HepG2 (cell line): ENCODE results near the gene RBM5. TPM values are rescaled to one million over a fixed set of nuclear protein-coding genes. Genes with fewer than 3 reads are reported as not detected.

Source experiments
- ATAC-seq: fragments of 200-7000 bp; cut with Tn5 transposase; 3 replicates; pipeline ENCODE4 v1.9.1; 2020; ENCODE audit warnings: mild to moderate bottlenecking, moderate library complexity
- BruUV-seq: library from RNA; stranded (reverse); fragments of 400-500 nt; replicated peaks from 2 replicates; lab custom pipeline; 2021; lab: Mats Ljungman, UMichigan
- CTCF ChIA-PET: fragments of 300-600 bp; formaldehyde crosslinking; extraction: SDS; loops from one replicate; lab custom pipeline; 2021; ENCODE audit warnings: low total read pairs, inconsistent platforms, low intra/inter-chr PET ratio; lab: Yijun Ruan, JAX
- POLR2A ChIA-PET: fragments of 350-600 bp; sonication (Branson Sonifier 250); formaldehyde crosslinking; loops from one replicate; lab custom pipeline; 2020; ENCODE audit warnings: antibody characterized with exemption, inconsistent platforms; lab: Yijun Ruan, JAX
- DNase-seq: peaks from one replicate; pipeline ENCODE4 v3.0.0-alpha.2; 2015; ENCODE audit warnings: low spot score
- FAIRE-seq: peaks from 3 replicates; lab custom pipeline; 2011; peaks lifted over from hg19 to GRCh38; lab: Jason Lieb, UNC
- H2AFZ ChIP-seq: one replicate; pipeline ENCODE4 v1.6.1; 2011; ENCODE audit warnings: low read length, inconsistent platforms
- H3K27ac ChIP-seq: fragments of 300-600 bp; 3 replicates; pipeline ENCODE4 v1.8.0; 2011; ENCODE audit warnings: mixed run types, mild to moderate bottlenecking, mixed read lengths, low read length, inconsistent platforms; ENCODE audit not compliant: insufficient read depth; ENCODE audit errors: extremely low read length
- H3K27me3 ChIP-seq, 2 experiments: fragments of 200-600 bp in 1 of 2; 2 replicates in 1 of 2; 3 replicates in 1 of 2; pipeline versions ENCODE4 v1.6.0 to v1.8.0; 2011; ENCODE audit warnings: low read length in 2 of 2, mild to moderate bottlenecking in 2 of 2, moderate library complexity in 2 of 2, inconsistent platforms in 1 of 2; ENCODE audit not compliant: insufficient read depth in 2 of 2, control insufficient read depth in 1 of 2
- H3K36me3 ChIP-seq, 2 experiments: fragments of 200-600 bp in 1 of 2; replicated peaks in 1 of 2; 2 replicates in 1 of 2; 3 replicates in 1 of 2; pipeline versions ENCODE4 v1.5.1 to v1.8.0; 2011; ENCODE audit warnings: low read length in 2 of 2, inconsistent platforms in 1 of 2; ENCODE audit not compliant: insufficient read depth in 2 of 2, control insufficient read depth in 1 of 2
- H3K4me1 ChIP-seq: 2 replicates; pipeline ENCODE4 v1.5.1; 2012; ENCODE audit warnings: low read length, inconsistent platforms; ENCODE audit not compliant: insufficient read depth
- H3K4me2 ChIP-seq: 2 replicates; pipeline ENCODE4 v1.6.0; 2011; ENCODE audit warnings: low read depth, low read length, inconsistent platforms
- H3K4me3 ChIP-seq, 3 experiments: fragments of 200-600 bp in 1 of 3; sonication (generic), shearing (Covaris generic) in 1 of 3; replicated peaks in 1 of 3; 2 replicates each; pipeline ENCODE4 v1.5.1; 2011 to 2016; ENCODE audit warnings: low read length in 3 of 3, inconsistent platforms in 2 of 3, low read depth in 2 of 3, mild to moderate bottlenecking in 2 of 3, control low read depth in 1 of 3, mixed read lengths in 1 of 3; ENCODE audit not compliant: insufficient read depth in 1 of 3
- H3K79me2 ChIP-seq: one replicate; pipeline ENCODE4 v1.6.1; 2011; ENCODE audit warnings: low read length, inconsistent platforms; ENCODE audit not compliant: insufficient read depth
- H3K9ac ChIP-seq: 2 replicates; pipeline ENCODE4 v1.6.0; 2011; ENCODE audit warnings: mild to moderate bottlenecking, low read depth, low read length, inconsistent platforms; ENCODE audit not compliant: insufficient read depth
- H3K9me3 ChIP-seq: 2 replicates; pipeline ENCODE4 v1.5.1; 2012; ENCODE audit warnings: mild to moderate bottlenecking, low read length
- H4K20me1 ChIP-seq: 2 replicates; pipeline ENCODE4 v1.6.0; 2011; ENCODE audit warnings: inconsistent platforms, mild to moderate bottlenecking, low read length, moderate library complexity; ENCODE audit not compliant: insufficient read depth
- ELF1 ChIP-seq: sonication (generic); formaldehyde crosslinking; IDR thresholded peaks from 2 replicates; pipeline ENCODE4 v1.4.0; 2020; ENCODE audit warnings: missing genetic modification reagents
- FOXO1 ChIP-seq: sonication (generic); formaldehyde crosslinking; IDR thresholded peaks from 2 replicates; pipeline ENCODE4 v1.4.0; 2020; ENCODE audit warnings: missing genetic modification reagents
- ISX ChIP-seq: sonication (generic); formaldehyde crosslinking; conservative IDR thresholded peaks from 2 replicates; pipeline ENCODE4 v1.5.0; 2020; ENCODE audit warnings: missing genetic modification reagents
- KLF12 ChIP-seq: sonication (generic); formaldehyde crosslinking; IDR thresholded peaks from 2 replicates; pipeline ENCODE4 v1.4.0; 2020; ENCODE audit warnings: missing genetic modification reagents, borderline replicate concordance
- MTA3 ChIP-seq: sonication (generic); formaldehyde crosslinking; IDR thresholded peaks from 2 replicates; pipeline ENCODE4 v1.4.0; 2020; ENCODE audit warnings: missing genetic modification reagents
- SCMH1 ChIP-seq: sonication (generic); formaldehyde crosslinking; IDR thresholded peaks from 2 replicates; pipeline ENCODE4 v1.9.0; 2021; ENCODE audit warnings: missing genetic modification reagents, mild to moderate bottlenecking, borderline replicate concordance
- SP140L ChIP-seq: sonication (generic); formaldehyde crosslinking; IDR thresholded peaks from 2 replicates; pipeline ENCODE4 v1.4.0; 2020; ENCODE audit warnings: missing genetic modification reagents, borderline replicate concordance
- TCF7 ChIP-seq: sonication (generic); IDR thresholded peaks from 2 replicates; pipeline ENCODE4 v1.6.1; 2016; ENCODE audit warnings: antibody characterized with exemption, low read depth
- UBTF ChIP-seq: sonication (generic); formaldehyde crosslinking; IDR thresholded peaks from 2 replicates; pipeline ENCODE4 v1.4.0; 2020; ENCODE audit warnings: mild to moderate bottlenecking, missing genetic modification reagents
- ZIK1 ChIP-seq: sonication (generic); formaldehyde crosslinking; IDR thresholded peaks from 2 replicates; pipeline ENCODE4 v1.5.0; 2020; ENCODE audit warnings: mild to moderate bottlenecking, low read depth, missing genetic modification reagents, borderline replicate concordance
- ZNF430 ChIP-seq: sonication (generic); formaldehyde crosslinking; IDR thresholded peaks from 2 replicates; pipeline ENCODE4 v1.9.0; 2021; ENCODE audit warnings: mild to moderate bottlenecking, missing genetic modification reagents
- ZNF609 ChIP-seq: sonication (generic); formaldehyde crosslinking; IDR thresholded peaks from 2 replicates; pipeline ENCODE4 v1.4.0; 2020; ENCODE audit warnings: mild to moderate bottlenecking, missing genetic modification reagents, borderline replicate concordance
- ZNF749 ChIP-seq: sonication (generic); formaldehyde crosslinking; IDR thresholded peaks from 2 replicates; pipeline ENCODE4 v1.8.0; 2022; ENCODE audit warnings: mild to moderate bottlenecking, missing genetic modification reagents, moderate library complexity, borderline replicate concordance
- WGBS: methylation state at CpG from one replicate; pipeline ENCODE4 v1.1.6; 2017; ENCODE audit warnings: low lambda C conversion rate; 5-methylcytosine and 5-hydroxymethylcytosine counted together
- in situ Hi-C: cut with HindIII; loops from 2 replicates; pipeline ENCODE4 v1.10.0; 2017; ENCODE audit warnings: low pct_unique_long_range_greater_than_20kb; ENCODE audit not compliant: extremely low pct_ligation_motif_present
- intact Hi-C: fragments of 100-400 bp; cut with micrococcal nuclease; formaldehyde crosslinking; loops from one replicate; pipeline ENCODE4 v1.10.0; 2022; ENCODE audit not compliant: unreplicated experiment
- polyA plus RNA-seq, 8 experiments: library from polyadenylated mRNA; depleted of rRNA in 3 of 8; stranded (reverse) in 7 of 8; unstranded in 1 of 8; fragments of >200 nt; fragmentation: Illumina TruSeq in 4 of 8; extraction: Trizol in 4 of 8; gene quantifications; 2 replicates each; pipeline versions ENCODE4 v1.2.1 to v1.2.3, GENCODE V29; 2011 to 2016; ENCODE audit warnings: low read depth in 4 of 8, missing spikeins in 1 of 8, mixed read lengths in 1 of 8; ENCODE audit not compliant: insufficient read depth in 1 of 8
- total RNA-seq, 5 experiments: library from RNA; depleted of rRNA; stranded (reverse); fragments of >200 nt; fragmentation: Illumina TruSeq; extraction: Trizol; gene quantifications; 2 replicates each; pipeline ENCODE4 v1.2.3, GENCODE V29; 2016; ENCODE audit warnings: low read depth in 1 of 5

RBM5 gene
- total and polyA plus RNA-seq, 2 of the 13 experiments (the other 11 are each of a cell fraction or from before 2014, with no cell fraction given): 106 to 204 TPM

GRCh38 chr3:50111757-50112156, 23.0 kb downstream of the RBM5 start:
- Histone ChIP-seq H2AFZ (no peak overlapping the region), H3K4me3 (no peak overlapping the region), H3K4me1 (no peaks in the 10 kb centered on the region), H3K9ac (no peak overlapping the region), H3K27me3 (no peaks in the 10 kb centered on the region), H4K20me1 (no peaks in the 10 kb centered on the region), H3K27ac (no peak overlapping the region), H3K36me3 (peaks cover 49 to 94% of the 10 kb centered on the region in 2 experiments), H3K4me2 (no peak overlapping the region), H3K9me3 (no peaks in the 10 kb centered on the region), H3K79me2 (no peaks in the 10 kb centered on the region)
- no TSS peak for BruUV-seq
- ChIA-PET POLR2A (no interaction called here), CTCF (no interaction called here)
- intact Hi-C loops (no loop called here), in situ Hi-C loops (no loop called here)
- TF ChIP-seq MTA3 (CRISPR knock-in tag) (no peak), ZNF430 (CRISPR knock-in tag) (no peak), SCMH1 (CRISPR knock-in tag) (no peak), SP140L (CRISPR knock-in tag) (no peak), UBTF (no peak), ZIK1 (CRISPR knock-in tag) (no peak), ZNF749 (CRISPR knock-in tag) (no peak), KLF12 (CRISPR knock-in tag) (no peak), ZNF609 (CRISPR knock-in tag) (no peak), FOXO1 (CRISPR knock-in tag) (no peak), ELF1 (CRISPR knock-in tag) (no peak), TCF7 (no peak), ISX (CRISPR knock-in tag) (no peak)
- FAIRE-seq: no peak
- ATAC-seq: no peak
- no peak for DNase-seq
- WGBS: 97% methylated on average over 5 of the region's 5 CpGs
